GM06990 (cell line): Measurements from ENCODE around the gene OR2A25.
"Not testable (repeated sequence)": the region's sequence is repeated elsewhere in the genome, so short reads cannot be mapped to it uniquely, and the experiment has no call there.

Source experiments
- DNase-seq: peaks from one replicate; pipeline ENCODE4 v3.0.0-alpha.2; 2011; ENCODE audit not compliant: insufficient read length; ENCODE audit errors: extremely low read depth
- H3K27me3 ChIP-seq: replicated peaks from 2 replicates; pipeline ENCODE4 v1.6.0; 2011; ENCODE audit warnings: low read length; ENCODE audit not compliant: control insufficient read depth, insufficient read depth
- H3K36me3 ChIP-seq: 2 replicates; pipeline ENCODE4 v1.5.1; 2011; ENCODE audit warnings: low read length; ENCODE audit not compliant: control insufficient read depth, insufficient read depth
- H3K4me3 ChIP-seq: replicated peaks from 2 replicates; pipeline ENCODE4 v1.5.1; 2011; ENCODE audit warnings: low read depth, mild to moderate bottlenecking, control low read depth, low read length
- TF ChIP-seq, protein P1 (sequence below): IDR thresholded peaks from 2 replicates; pipeline ENCODE4 v1.5.1; 2011; ENCODE audit warnings: low read length, control low read depth, mild to moderate bottlenecking, inconsistent platforms; ENCODE audit not compliant: insufficient read depth, poor library complexity, severe bottlenecking

Gene OR2A25

DNA sequence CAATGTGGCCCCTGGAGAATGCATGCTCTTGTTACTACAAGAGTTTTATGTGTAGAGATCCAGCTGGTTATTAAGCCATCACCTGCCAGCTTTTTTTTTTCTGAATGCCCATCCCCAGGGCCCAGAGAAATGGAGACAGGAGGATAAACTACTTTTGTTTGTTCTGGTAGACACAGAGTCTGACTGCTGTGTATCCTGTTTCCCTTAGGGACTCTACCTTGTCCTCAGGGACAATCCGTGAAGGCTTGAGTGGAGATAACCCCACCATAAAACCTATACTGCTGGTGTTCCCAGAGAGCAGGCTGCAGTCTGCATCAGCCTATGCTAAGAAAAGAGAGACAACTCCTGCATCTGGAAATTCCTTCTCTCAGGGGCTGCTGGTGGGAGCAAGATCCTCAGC lies 21.0 kb upstream of the OR2A25 start, which contains the start of gene OR2A5:
OR2A5 (plus strand) TSS at position 301 of the 400 bp plus-strand sequence. CDS start 1,454 bp downstream, outside the sequence.
- no peaks in the 10 kb centered on the region for H3K36me3 ChIP-seq
- H3K27me3 ChIP-seq = no peaks in the 10 kb centered on the region
- DNase-seq = no peak
- H3K4me3 ChIP-seq = no peak within 1 kb of the TSS
- TF ChIP-seq, protein P1, sequence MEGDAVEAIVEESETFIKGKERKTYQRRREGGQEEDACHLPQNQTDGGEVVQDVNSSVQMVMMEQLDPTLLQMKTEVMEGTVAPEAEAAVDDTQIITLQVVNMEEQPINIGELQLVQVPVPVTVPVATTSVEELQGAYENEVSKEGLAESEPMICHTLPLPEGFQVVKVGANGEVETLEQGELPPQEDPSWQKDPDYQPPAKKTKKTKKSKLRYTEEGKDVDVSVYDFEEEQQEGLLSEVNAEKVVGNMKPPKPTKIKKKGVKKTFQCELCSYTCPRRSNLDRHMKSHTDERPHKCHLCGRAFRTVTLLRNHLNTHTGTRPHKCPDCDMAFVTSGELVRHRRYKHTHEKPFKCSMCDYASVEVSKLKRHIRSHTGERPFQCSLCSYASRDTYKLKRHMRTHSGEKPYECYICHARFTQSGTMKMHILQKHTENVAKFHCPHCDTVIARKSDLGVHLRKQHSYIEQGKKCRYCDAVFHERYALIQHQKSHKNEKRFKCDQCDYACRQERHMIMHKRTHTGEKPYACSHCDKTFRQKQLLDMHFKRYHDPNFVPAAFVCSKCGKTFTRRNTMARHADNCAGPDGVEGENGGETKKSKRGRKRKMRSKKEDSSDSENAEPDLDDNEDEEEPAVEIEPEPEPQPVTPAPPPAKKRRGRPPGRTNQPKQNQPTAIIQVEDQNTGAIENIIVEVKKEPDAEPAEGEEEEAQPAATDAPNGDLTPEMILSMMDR = no peak

DNA sequence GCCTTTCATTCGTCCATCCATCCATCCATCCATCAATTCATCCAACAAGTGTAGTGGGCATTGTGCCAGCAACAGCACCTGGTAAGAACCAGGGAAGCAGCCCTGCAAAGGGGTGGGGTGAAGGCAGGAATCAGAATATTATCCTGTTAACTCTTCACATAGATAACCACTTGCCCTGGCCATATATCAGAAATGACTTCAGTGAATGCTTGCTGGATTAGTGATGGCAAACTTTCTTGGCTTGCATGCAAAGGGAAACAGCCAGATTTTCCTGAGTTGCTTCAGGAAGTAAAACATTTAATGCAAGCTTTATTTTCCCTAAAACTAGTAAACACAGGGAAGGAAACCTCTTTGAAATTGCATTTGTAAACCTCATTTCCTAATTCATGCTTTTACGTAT lies 20.1 kb upstream of the OR2A25 start:
- TF ChIP-seq, protein P1 = no peak
- DNase-seq = no peak
- Histone ChIP-seq H3K27me3 (no peaks in the 10 kb centered on the region), H3K4me3 (no peak overlapping the region), H3K36me3 (no peaks in the 10 kb centered on the region)

DNA sequence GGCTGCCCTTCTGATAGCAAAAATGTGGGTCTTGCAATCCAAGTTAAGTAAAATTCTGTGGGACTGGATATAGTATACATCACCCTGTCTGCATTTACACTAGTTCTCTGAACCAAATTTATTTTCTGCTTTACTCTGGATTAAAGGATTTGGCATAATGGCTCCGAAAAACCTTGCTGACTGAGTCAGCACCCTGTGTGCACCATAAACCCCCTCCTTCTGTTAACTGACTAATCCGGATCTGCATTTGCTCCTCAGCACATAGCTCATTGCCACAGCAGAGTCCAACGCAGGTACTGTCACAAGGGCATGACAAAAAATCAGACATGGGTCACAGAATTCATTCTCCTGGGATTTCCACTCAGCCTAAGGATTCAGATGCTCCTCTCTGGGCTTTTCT lies 19.5 kb upstream of the OR2A25 start:
- DNase-seq = no peak
- Histone ChIP-seq H3K27me3 (no peaks in the 10 kb centered on the region), H3K4me3 (no peak overlapping the region), H3K36me3 (no peaks in the 10 kb centered on the region)
- TF ChIP-seq, protein P1 = no peak

DNA sequence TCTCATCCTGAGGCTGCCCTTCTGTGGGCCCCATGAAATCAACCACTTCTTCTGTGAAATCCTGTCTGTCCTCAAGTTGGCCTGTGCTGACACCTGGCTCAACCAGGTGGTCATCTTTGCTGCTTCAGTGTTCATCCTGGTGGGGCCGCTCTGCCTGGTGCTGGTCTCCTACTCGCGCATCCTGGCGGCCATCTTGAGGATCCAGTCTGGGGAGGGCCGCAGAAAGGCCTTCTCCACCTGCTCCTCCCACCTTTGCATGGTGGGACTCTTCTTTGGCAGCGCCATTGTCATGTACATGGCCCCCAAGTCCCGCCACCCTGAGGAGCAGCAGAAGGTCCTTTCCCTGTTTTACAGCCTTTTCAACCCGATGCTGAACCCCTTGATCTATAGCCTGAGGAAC lies 18.7 kb upstream of the OR2A25 start:
- DNase-seq, H3K4me3 ChIP-seq, H3K36me3 ChIP-seq, H3K27me3 ChIP-seq: not testable (repeated sequence)

DNA sequence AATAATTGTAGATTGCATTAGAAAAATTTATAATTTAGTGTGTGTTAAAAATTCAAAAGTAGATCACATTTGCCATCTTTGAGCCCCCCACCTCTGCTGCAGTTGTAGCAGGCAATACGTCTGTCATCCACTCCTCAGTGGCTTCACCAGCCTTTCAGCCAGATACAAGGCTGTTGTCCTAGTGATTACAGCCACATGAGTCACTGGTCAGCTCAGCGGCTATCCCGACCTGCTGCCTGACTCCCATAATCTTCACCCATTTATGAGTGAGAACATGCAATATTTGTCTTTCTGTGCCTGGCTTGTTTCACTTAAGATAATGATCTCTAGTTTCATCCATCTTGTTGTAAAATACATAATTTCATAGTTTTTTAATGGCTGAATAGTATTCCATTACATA lies 11.7 kb upstream of the OR2A25 start:
- DNase-seq = no peak
- Histone ChIP-seq H3K4me3 (no peak overlapping the region), H3K27me3 (no peaks in the 10 kb centered on the region), H3K36me3 (no peaks in the 10 kb centered on the region)
- TF ChIP-seq, protein P1 = no peak

DNA sequence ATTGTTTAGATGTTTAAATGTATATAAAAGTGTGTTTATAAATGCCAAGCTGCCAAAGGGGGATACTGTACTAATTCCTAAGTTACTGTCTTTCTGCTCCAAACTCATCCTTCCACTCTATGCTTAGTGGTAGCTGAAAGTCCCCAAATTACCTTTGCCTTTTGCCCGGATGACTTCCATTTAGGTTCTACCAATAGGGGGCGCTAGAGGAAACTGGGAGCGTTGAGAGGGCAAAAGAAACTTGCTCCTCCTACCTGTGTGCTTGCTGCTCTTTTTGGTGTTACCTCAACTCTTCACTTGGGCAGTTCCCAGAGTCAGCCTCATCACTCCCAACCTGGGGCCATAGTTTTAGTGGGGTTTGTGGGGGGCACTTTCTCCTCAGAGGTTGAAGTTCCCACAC lies 5.9 kb upstream of the OR2A25 start:
- Histone ChIP-seq H3K4me3 (no peak overlapping the region), H3K27me3 (no peaks in the 10 kb centered on the region), H3K36me3 (no peaks in the 10 kb centered on the region)
- no peak for DNase-seq
- TF ChIP-seq, protein P1 = peak; percentile 54
